Measurements from ENCODE around the gene C2orf68. TPM values are rescaled to one million over a fixed set of nuclear protein-coding genes. Genes with fewer than 3 reads are reported as not detected.
"Not testable (repeated sequence)": the region's sequence is repeated elsewhere in the genome, so short reads cannot be mapped to it uniquely, and the experiment has no call there.

The C2orf68 gene
- total RNA-seq, 3 donors from 2014 or later: 17.1 to 21.0 (median 18.1) TPM

DNA sequence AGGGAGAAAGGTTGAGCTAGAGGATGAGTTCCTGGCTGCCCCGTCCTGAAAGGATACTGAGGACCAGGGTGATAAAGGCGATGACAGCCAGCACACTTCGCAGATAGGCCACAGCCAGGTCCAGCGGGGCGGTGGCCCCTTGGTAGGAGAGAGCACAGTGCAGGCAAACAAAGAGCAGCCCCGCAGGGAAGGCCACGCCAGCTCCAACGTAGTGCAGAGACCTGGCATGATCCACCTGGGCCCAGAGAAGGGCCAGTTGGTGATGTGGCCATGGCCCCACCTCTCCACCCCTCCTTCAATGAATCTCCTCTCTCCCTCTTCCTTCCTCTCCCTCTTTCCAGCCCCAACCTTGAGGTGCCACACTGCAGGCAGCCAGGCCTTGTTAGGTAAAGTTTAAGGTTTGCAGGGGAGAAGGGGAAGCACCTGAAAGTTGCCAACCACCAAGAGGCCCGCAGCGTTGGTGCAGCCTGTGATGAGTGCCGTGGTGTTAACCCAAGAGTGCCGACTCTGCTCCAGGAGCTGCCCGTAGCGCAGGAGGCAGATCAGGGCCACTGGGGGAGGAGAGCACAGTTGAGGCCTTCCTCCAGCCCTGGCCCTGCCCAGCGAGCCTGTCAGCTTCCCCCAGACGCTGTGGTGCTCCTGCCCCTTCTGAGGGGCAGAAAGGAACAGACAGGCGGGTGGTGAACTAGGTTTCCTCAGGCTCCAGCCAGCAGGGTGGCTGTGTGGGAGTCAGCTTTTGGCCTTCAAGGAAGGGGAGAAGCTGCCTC, 12.2 kb downstream of the C2orf68 start:
- DNase-seq (no peak), ATAC-seq (no peak)
- Mint-ChIP-seq H3K4me1 (ENCODE audit: low read depth) (peaks cover 35% of the 10 kb centered on the region), H3K9me3 (no peaks in the 10 kb centered on the region), H3K4me3 (no peak overlapping the region), H3K36me3 (ENCODE audit: insufficient read depth) (peaks cover 1% of the 10 kb centered on the region), H3K27me3 (ENCODE audit: low read depth) (no peaks in the 10 kb centered on the region)

DNA sequence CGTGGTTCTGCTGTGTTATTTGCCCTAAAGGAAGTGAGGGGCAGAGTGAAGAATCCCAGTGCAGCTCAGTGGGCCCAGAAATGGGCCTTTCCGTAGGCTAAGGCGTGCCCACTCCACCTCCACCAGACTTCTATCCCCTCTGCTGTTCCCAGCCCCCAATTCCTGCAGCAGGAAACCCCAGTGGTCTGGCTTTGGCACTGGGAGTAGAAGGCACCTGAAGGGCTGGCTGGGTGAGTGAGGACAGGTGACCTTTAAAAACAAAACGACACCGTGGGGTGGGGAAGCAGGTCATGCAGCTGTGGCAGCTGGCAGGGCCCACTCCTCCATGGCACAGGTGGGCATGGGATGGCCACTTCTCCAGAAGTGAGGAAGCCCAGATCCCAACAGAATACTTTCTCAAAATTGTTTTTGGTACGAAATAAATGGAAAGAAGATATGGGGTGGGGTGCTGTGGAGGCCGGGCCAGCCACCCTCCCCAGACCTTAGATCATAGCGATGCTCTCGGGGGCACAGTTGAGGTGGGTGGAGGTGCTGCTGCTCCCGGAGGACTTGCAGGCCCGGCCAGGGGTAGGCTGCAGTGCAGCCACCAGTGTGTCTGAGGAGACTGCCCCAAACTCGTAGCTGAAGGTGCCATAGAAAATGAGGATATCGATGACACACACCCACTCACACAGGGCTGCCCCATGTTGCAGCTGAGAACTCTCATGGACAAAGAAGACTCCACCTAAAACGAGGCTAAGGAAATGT, 13.1 kb downstream of the C2orf68 start:
- no peak for ATAC-seq

DNA sequence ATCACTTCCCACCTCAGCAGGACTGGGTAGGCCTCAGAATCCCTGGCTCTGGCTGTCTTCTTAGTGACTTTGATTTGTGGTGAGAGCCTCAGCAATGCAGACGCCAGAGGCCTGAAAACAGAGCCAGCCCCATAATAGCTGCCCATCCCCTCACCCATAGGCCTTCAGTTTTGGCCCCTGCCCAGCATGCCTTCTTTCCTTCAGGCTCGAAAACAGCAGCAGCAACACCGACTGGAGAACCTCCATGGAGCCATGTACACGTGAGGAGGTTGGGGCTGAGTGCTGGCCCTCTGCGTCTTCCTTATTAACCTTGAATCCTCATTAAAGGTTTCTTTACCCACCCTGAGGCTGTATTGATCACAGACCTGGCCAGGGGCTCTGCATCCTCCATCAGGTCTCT, 14.6 kb downstream of the C2orf68 start:
- H3K27me3 Mint-ChIP-seq (ENCODE audit: low read depth): no peaks in the 10 kb centered on the region
- H3K4me1 Mint-ChIP-seq (ENCODE audit: low read depth): peaks cover 33% of the 10 kb centered on the region
- ATAC-seq: no peak
- peaks cover 1% of the 10 kb centered on the region for H3K36me3 Mint-ChIP-seq (ENCODE audit: insufficient read depth)
- DNase-seq: no peak
- no peaks in the 10 kb centered on the region for H3K9me3 Mint-ChIP-seq
- peak overlapping the region; percentile 93 for H3K4me3 Mint-ChIP-seq

More for the DNA sequence above, 13.1 kb downstream of the C2orf68 start:
- Mint-ChIP-seq H3K4me3 (no peak overlapping the region), H3K36me3 (ENCODE audit: insufficient read depth) (peaks cover 1% of the 10 kb centered on the region), H3K27me3 (ENCODE audit: low read depth) (no peaks in the 10 kb centered on the region), H3K4me1 (ENCODE audit: low read depth) (peaks cover 38% of the 10 kb centered on the region), H3K9me3 (no peaks in the 10 kb centered on the region)
- no peak for DNase-seq

DNA sequence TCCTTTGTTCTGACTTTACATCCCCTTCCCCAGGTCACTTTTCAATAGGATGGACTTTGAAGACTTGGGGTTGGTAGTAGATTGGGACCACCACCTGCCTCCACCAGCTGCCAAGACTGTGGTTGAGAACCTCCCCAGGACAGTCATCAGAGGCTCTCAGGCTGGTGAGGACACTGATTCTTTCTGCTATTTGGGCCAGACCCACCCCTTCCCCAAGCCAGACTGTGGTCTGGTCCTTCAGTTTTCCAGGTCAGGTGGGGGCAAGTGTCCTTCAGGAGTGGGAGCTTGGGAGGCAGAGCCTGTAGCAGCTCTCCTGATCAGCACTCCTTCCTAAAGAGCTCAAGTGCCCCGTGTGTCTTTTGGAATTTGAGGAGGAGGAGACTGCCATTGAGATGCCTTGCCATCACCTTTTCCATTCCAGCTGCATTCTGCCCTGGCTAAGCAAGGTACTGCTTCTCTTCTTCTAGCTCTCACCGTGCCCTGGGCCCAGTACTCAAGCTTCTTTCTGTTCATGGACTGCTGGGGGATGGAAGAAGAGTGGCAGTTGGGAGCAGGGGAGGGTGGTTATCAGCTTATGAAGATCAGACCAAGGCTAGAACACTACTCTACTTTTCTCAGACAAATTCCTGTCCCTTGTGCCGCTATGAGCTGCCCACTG, 15.3 kb downstream of the C2orf68 start:
- ATAC-seq (no peak), DNase-seq (no peak)
- no peaks in the 10 kb centered on the region for H3K27me3 Mint-ChIP-seq (ENCODE audit: low read depth)
- no peaks in the 10 kb centered on the region for H3K9me3 Mint-ChIP-seq
- H3K4me3 Mint-ChIP-seq: peak overlapping the region; percentile 93
- H3K4me1 Mint-ChIP-seq (ENCODE audit: low read depth): peaks cover 31% of the 10 kb centered on the region
- peaks cover 1% of the 10 kb centered on the region for H3K36me3 Mint-ChIP-seq (ENCODE audit: insufficient read depth)

DNA sequence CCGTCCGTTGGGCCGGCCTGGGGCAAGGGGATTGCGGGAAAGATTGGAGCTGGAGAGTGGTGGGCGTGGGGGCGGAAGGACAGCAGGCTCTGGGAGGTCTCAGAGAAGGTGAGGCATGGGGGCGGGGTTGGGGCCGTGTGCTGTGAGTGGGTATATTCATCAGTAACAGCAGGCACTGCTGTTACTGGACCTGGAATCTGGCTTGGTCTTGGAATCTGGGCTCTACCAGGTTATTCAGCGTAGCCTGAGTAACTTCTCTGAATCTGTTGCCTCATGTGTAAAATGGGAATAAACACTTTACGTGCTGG, 15.9 kb downstream of the C2orf68 start:
- Mint-ChIP-seq H3K27me3 (ENCODE audit: low read depth) (no peaks in the 10 kb centered on the region), H3K4me1 (ENCODE audit: low read depth) (peaks cover 30% of the 10 kb centered on the region), H3K36me3 (ENCODE audit: insufficient read depth) (peaks cover 1% of the 10 kb centered on the region), H3K9me3 (no peaks in the 10 kb centered on the region), H3K4me3 (peak overlapping the region; percentile 93)
- peak; percentile 31 to 34 for ATAC-seq
- DNase-seq: no peak

DNA sequence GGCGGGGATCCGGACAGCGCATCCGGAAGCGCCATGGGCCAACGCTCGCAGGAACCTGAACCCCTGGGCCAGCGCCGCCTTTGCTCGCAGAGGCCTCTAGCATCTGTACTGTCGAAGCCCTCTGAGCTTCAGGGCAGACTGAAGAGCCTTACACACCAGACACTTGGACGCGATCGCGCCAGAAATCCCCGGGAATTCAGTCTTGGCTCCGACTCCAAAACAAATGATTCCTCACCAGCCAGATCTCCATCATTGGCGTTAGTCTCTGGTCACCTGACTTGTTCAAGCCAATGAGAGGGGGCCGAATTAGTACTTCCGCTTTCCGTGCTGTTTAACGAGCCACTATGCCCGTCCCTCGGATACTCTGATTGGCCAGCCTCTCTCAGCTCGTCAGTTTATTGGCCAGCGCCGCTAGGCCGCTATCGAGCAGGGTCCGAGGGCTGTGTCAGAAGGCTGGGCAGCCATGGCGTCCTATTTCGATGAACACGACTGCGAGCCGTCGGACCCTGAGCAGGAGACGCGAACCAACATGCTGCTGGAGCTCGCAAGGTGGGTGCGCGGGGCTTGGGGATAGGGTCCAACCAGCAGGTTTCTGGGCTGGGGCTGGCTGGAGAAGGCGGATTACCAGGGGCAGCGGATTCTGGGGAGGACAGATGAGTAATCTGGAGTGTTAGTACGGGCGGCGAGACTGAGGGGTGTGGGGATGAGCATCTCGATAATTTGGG, 16.4 kb downstream of the C2orf68 start, which contains the start of gene RNF181:
Gene RNF181 (plus strand): TSS at position 445 of the 725 bp plus-strand sequence. CDS start 19 bp downstream, at position 464.
- ATAC-seq (peak; percentile 99), DNase-seq (peak; percentile 84)
- H3K36me3 Mint-ChIP-seq (ENCODE audit: insufficient read depth): peaks cover 1% of the 10 kb centered on the region
- H3K27me3 Mint-ChIP-seq (ENCODE audit: low read depth): no peaks in the 10 kb centered on the region
- peak within 1 kb of the TSS; percentile 93 for H3K4me3 Mint-ChIP-seq
- H3K4me1 Mint-ChIP-seq (ENCODE audit: low read depth): peaks cover 28% of the 10 kb centered on the region
- H3K9me3 Mint-ChIP-seq: no peaks in the 10 kb centered on the region

DNA sequence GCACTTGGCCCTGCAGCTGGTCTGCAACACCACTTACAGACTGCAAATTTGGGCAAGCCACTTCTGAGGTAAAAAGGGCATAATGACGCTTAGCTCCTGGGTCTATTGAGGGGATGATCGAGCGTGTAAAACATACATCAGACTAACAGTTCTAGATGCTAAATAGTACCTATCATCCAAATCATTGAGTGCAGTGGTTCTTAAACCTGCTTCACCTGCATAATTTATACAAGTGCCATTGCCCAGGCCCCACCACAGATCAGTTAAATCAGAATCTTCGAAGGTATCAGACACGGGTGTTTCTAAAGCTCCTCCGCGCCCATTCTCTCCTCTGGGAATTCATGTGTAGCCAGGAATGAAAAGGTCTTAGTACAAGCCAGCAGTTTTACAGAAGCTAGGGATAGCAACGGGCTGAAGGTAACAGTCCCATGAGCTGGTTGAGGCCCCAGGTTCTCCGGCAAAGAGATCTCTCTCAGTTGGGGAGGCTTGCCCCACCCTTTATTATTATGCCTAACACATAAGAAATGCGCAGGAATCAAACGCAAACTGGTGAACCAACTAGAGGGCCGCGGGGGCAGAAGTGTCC, 17.1 kb downstream of the C2orf68 start:
- no peaks in the 10 kb centered on the region for H3K27me3 Mint-ChIP-seq (ENCODE audit: low read depth)
- DNase-seq (no peak), ATAC-seq (no peak)
- H3K36me3 Mint-ChIP-seq (ENCODE audit: insufficient read depth): peaks cover 1% of the 10 kb centered on the region
- H3K4me1 Mint-ChIP-seq (ENCODE audit: low read depth): peaks cover 30% of the 10 kb centered on the region
- no peaks in the 10 kb centered on the region for H3K9me3 Mint-ChIP-seq
- peak overlapping the region; percentile 93 for H3K4me3 Mint-ChIP-seq

DNA sequence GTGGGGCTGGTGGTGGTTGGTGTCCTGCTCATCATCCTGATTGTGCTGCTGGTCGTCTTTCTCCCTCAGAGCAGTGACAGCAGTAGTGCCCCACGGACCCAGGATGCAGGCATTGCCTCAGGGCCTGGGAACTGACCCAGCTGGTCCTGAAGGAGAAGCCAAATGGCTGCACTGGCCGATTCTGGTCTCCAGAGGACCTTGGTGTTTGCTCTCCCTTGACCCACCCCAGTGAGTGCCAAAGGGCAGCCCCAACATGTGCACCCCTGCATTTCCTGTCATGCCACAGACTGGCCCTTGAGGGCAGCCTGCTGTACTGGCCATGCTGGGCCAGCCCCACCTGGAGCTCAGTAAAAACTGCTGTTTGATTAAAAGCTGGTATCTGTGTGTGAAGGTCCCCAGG, 18.8 kb downstream of the C2orf68 start:
- Mint-ChIP-seq H3K9me3 (no peaks in the 10 kb centered on the region), H3K4me3 (peak overlapping the region; percentile 40), H3K4me1 (ENCODE audit: low read depth) (peaks cover 34% of the 10 kb centered on the region), H3K36me3 (ENCODE audit: insufficient read depth) (peaks cover 1% of the 10 kb centered on the region), H3K27me3 (ENCODE audit: low read depth) (no peaks in the 10 kb centered on the region)
- ATAC-seq (no peak), DNase-seq (no peak)

DNA sequence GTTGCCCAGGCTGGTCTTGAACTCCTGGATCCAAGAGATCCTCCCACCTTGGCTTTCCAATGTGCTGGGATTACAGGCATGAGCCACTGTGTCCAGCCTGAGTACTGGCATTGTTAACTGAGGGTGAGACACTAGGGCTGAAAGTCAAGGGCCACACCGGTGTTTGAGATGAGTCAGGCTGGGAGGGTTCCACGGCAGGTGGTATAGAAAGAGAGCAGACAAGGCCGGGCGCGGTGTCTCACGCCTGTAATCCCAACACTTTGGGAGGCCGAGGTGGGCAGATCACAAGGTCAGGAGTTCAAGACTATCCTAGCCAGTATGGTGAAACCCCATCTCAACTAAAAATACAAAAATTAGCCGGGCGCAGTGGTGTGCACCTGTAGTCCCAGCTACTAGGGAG, 19.6 kb downstream of the C2orf68 start:
- H3K4me1 Mint-ChIP-seq (ENCODE audit: low read depth): peaks cover 39% of the 10 kb centered on the region
- DNase-seq; H3K36me3 Mint-ChIP-seq (ENCODE audit: insufficient read depth); H3K9me3 Mint-ChIP-seq; H3K27me3 Mint-ChIP-seq (ENCODE audit: low read depth); ATAC-seq: not testable (repeated sequence)
- H3K4me3 Mint-ChIP-seq: peak overlapping the region; percentile 38

DNA sequence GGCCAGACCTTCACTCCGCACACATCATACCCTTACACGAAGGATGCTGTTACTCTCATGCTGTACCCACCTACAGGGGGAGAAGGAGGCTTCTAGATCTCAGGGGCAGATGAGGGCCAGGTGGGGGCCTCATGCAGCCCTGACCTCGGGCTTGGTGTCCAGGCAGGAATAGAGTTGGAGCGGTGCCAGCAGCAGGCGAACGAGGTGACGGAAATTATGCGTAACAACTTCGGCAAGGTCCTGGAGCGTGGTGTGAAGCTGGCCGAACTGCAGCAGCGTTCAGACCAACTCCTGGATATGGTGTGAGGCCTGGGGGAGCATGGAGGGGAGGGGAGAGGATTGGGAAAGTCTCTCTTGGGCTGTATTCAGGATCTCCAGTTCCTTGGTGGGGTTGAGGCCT, 20.3 kb downstream of the C2orf68 start:
- Mint-ChIP-seq H3K4me3 (no peak overlapping the region), H3K4me1 (ENCODE audit: low read depth) (peaks cover 34% of the 10 kb centered on the region), H3K9me3 (no peaks in the 10 kb centered on the region), H3K27me3 (ENCODE audit: low read depth) (no peaks in the 10 kb centered on the region), H3K36me3 (ENCODE audit: insufficient read depth) (no peaks in the 10 kb centered on the region)
- DNase-seq: no peak
- no peak for ATAC-seq

DNA sequence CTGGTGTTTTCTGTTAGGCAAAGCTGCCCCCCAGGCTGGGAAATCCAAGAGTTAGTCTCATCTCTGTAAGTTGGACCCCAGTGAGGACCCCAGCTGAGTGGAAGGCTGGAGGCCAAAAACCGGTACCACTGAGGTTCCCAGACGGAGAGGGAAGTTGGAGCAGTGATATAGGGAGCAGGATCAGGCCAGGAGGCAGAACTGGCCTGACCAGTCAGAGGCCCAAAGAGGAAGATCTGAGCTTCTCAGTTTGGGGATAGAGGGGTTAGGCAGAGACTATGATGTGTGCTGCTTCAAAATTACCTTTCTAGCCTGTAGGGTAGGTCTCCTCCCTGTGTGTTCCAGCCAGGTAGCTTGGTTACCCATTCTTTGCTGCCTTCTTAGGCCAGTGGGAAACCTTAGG, 20.9 kb downstream of the C2orf68 start:
- DNase-seq (no peak), ATAC-seq (no peak)
- no peak overlapping the region for H3K4me3 Mint-ChIP-seq
- no peaks in the 10 kb centered on the region for H3K9me3 Mint-ChIP-seq
- no peaks in the 10 kb centered on the region for H3K27me3 Mint-ChIP-seq (ENCODE audit: low read depth)
- no peaks in the 10 kb centered on the region for H3K36me3 Mint-ChIP-seq (ENCODE audit: insufficient read depth)
- peaks cover 32% of the 10 kb centered on the region for H3K4me1 Mint-ChIP-seq (ENCODE audit: low read depth)

DNA sequence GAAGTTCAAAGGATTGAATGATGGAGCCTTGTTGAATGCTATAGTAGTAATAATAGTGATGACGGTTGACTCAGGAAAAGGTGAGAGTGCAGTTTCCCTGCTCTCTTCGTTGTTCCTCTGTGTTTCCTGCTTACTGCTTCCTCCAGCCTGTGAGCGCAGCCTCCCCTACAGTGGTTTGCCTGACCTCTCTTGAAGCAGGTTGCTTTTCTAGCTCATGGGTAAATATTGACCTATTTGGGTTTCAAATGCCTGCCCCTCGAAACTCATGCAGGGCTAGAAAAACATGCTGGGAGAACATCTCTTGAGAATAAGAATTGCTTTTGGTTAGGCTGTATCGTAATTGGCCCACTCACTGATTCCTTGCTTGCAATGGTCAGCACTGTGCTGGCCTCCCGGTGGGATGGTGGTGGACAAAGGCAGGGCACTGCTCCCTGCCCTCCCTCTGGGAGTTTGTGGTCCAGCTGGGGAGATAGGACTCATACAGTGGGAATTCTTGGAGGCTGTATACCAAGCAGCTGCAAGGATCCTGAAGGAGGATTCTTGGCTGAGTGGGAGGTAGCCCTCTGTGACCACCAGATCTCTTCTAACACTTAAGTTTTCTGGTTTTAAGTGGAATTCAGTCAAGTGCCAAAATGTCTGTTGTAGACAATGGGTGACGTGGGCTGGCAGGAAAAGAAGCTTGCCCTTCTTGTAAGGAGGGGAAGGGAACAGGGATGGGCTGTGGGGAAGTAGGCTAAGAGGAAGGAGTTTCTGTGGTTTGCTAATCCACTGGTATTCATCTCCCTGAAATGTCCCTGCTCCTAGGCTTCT, 21.7 kb downstream of the C2orf68 start:
- Mint-ChIP-seq H3K36me3 (ENCODE audit: insufficient read depth) (no peaks in the 10 kb centered on the region), H3K4me1 (ENCODE audit: low read depth) (peaks cover 35% of the 10 kb centered on the region), H3K4me3 (no peak overlapping the region), H3K9me3 (no peaks in the 10 kb centered on the region), H3K27me3 (ENCODE audit: low read depth) (no peaks in the 10 kb centered on the region)
- ATAC-seq (no peak), DNase-seq (no peak)

DNA sequence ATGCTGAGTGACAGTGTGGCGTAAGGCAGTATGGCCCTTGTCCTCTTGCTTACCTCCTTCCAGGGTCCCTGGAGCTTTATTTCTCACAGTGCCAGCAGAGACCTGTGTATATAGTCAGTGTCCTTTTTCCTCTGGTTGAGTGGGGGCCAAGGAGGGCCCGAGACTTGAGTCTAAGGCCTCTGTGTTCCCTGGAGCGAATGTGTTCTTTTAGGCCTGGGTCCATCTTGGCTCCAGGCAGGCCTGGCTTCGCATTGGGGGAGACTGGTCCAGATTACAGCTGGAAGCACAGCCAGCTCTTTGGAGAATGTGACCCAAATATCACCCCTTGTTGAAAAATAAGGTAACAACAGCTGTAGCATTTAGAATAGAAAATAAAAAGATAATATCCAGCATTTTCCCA, 22.7 kb downstream of the C2orf68 start:
- ATAC-seq (no peak), DNase-seq (no peak)
- H3K4me1 Mint-ChIP-seq (ENCODE audit: low read depth): peaks cover 32% of the 10 kb centered on the region
- no peaks in the 10 kb centered on the region for H3K27me3 Mint-ChIP-seq (ENCODE audit: low read depth)
- H3K4me3 Mint-ChIP-seq: no peak overlapping the region
- H3K9me3 Mint-ChIP-seq: no peaks in the 10 kb centered on the region
- H3K36me3 Mint-ChIP-seq (ENCODE audit: insufficient read depth): no peaks in the 10 kb centered on the region
